ENCODE results near the gene RILPL1. TPM values are rescaled to one million over a fixed set of nuclear protein-coding genes. Genes with fewer than 3 reads are reported as not detected.
A peak's percentile ranks its signal among the peaks of the same experiment; 100 is the strongest.
"Not testable (repeated sequence)": the region's sequence is repeated elsewhere in the genome, so short reads cannot be mapped to it uniquely, and the experiment has no call there.

The RILPL1 gene, protein sequence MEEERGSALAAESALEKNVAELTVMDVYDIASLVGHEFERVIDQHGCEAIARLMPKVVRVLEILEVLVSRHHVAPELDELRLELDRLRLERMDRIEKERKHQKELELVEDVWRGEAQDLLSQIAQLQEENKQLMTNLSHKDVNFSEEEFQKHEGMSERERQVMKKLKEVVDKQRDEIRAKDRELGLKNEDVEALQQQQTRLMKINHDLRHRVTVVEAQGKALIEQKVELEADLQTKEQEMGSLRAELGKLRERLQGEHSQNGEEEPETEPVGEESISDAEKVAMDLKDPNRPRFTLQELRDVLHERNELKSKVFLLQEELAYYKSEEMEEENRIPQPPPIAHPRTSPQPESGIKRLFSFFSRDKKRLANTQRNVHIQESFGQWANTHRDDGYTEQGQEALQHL
- 10 to 100 TPM; 20.7 to 23.4 TPM for total RNA-seq
- long read RNA-seq, donor 1, transcript RILPL1-202 (7 exons, 3,932 nt) = major isoform, 21 of 25 reads
- long read RNA-seq, donor 1, partial matches to known transcripts = 1 of 25 reads
- long read RNA-seq, donor 1, other reads (novel, unspliced or antisense) = 3 of 25 reads
- long read RNA-seq, donor 2, partial matches to known transcripts = 0 of 15 reads
- long read RNA-seq, donor 2, other reads (novel, unspliced or antisense) = 9 of 15 reads

GRCh38 chr12:123533672-123534643 is at the start of gene RILPL1:
Gene RILPL1 (minus strand): TSS chr12:123533719. CDS start chr12:123533482, 237 bp downstream.
- peak; percentile 89 for DNase-seq (ENCODE audit: low spot score)
- intact Hi-C loops (cut with DNase I) = no loop called here

DNA sequence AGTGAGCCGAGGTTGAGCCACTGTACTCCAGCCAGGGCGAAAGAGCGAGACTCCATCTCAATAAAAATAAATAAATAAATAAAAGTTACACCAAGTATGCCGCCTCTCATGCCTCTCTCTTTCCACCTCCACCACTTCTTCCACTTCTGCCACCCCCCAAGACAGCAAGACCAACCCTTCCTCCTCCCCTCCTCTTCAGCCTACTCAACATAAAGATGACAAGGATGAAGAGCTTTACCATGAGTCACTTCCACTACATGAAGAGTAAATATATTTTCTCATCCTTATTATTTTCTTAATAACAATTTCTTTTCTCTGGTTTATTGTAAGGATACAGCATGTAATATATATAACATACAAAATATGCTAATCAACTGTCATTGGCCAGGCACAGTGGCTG is 47.3 kb upstream of the RILPL1 start:
- intact Hi-C loops (cut with DNase I) = no loop called here
- DNase-seq (ENCODE audit: low spot score) = no peak

- DNase-seq (ENCODE audit: low spot score); intact Hi-C loops (cut with DNase I): not testable (repeated sequence)
These were observed 45.3 kb upstream of the RILPL1 start for GRCh38 chr12:123578829-123579228.

- DNase-seq (ENCODE audit: low spot score) = no peak
- intact Hi-C loops (cut with DNase I) = no loop called here
These were observed 44.7 kb upstream of the RILPL1 start for GRCh38 chr12:123578243-123578642.

- no peak for DNase-seq (ENCODE audit: low spot score)
- intact Hi-C loops (cut with DNase I) = no loop called here
These were observed 43.1 kb upstream of the RILPL1 start for GRCh38 chr12:123576611-123577010.

- intact Hi-C loops (cut with DNase I) = no loop called here
- DNase-seq (ENCODE audit: low spot score) = no peak
These were observed 40.4 kb upstream of the RILPL1 start for GRCh38 chr12:123573870-123574269.

GRCh38 chr12:123572391-123572790 is 38.9 kb upstream of the RILPL1 start:
- intact Hi-C loops (cut with DNase I) = no loop called here
- no peak for DNase-seq (ENCODE audit: low spot score)

DNA sequence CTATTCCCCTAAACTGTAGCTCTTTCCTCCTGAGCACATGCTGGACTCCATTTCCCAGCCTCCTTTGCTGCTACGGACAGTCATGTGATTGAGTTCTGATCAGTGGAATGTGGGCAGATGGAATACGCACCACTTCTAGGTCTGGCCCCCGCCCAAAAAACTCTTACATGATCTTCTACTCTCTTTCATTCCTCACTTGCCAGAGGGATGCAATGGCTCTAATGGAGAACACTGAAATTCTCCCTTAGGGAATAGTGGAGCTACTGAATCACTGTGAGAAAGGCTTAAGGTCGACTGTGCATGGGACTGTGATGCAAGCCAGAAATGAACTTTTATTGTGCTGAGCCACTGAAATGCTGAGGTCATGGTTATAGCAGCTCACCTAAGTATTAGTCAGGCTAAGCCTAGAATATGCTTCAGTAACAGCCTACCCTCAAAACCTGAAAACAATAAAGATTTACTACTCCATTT is 37.9 kb upstream of the RILPL1 start:
- intact Hi-C loops (cut with DNase I) = loop anchor here in 1 of 2 donors (2.0 kb wide), 1 partner anchor 93 kb away; no protein-coding TSS in a partner anchor

GRCh38 chr12:123559468-123559867 is 25.9 kb upstream of the RILPL1 start:
- DNase-seq (ENCODE audit: low spot score) = no peak
- intact Hi-C loops (cut with DNase I) = no loop called here

More for the DNA sequence above, 37.9 kb upstream of the RILPL1 start:
- peak; percentile 89 for DNase-seq (ENCODE audit: low spot score)

GRCh38 chr12:123558487-123558886 is 25.0 kb upstream of the RILPL1 start:
- DNase-seq (ENCODE audit: low spot score); intact Hi-C loops (cut with DNase I): not testable (repeated sequence)

DNA sequence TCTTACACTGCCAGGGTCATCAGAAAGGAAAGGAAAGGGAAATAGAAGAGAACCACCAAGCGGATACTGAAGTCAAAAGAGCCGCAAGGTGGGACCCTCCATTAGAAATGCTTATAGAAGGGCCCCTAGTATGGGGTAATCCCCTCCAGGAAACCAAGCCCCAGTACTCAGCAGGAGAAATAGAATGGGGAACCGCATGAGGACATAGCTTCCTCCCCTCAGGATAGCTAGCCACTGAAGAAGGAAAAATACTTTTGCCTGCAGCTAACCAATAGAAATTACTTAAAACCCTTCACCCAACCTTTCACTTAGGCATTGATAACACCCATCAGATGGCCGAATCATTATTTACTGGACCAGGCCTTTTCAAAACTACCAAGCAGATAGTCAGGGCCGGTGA is 21.3 kb upstream of the RILPL1 start:
- intact Hi-C loops (cut with DNase I); DNase-seq (ENCODE audit: low spot score): not testable (repeated sequence)

GRCh38 chr12:123554136-123554535 is 20.6 kb upstream of the RILPL1 start:
- intact Hi-C loops (cut with DNase I); DNase-seq (ENCODE audit: low spot score): not testable (repeated sequence)

- intact Hi-C loops (cut with DNase I) = no loop called here
- no peak for DNase-seq (ENCODE audit: low spot score)
These were observed 17.2 kb upstream of the RILPL1 start for GRCh38 chr12:123550700-123551099.

- intact Hi-C loops (cut with DNase I) = no loop called here
These were observed 14.6 kb upstream of the RILPL1 start for GRCh38 chr12:123548107-123548506.

GRCh38 chr12:123546281-123546680 is 12.8 kb upstream of the RILPL1 start:
- no peak for DNase-seq (ENCODE audit: low spot score)
- intact Hi-C loops (cut with DNase I) = no loop called here

More at GRCh38 chr12:123548107-123548506, 14.6 kb upstream of the RILPL1 start:
- no peak for DNase-seq (ENCODE audit: low spot score)

GRCh38 chr12:123543541-123543940 is 10.0 kb upstream of the RILPL1 start:
- DNase-seq (ENCODE audit: low spot score) = no peak
- intact Hi-C loops (cut with DNase I) = no loop called here

- intact Hi-C loops (cut with DNase I) = loop anchor here in 1 of 2 donors (1.0 kb wide), 1 partner anchor 44 kb away; no protein-coding TSS in a partner anchor
- DNase-seq (ENCODE audit: low spot score) = no peak
These were observed 7.6 kb upstream of the RILPL1 start for GRCh38 chr12:123540899-123541662.

- DNase-seq (ENCODE audit: low spot score); intact Hi-C loops (cut with DNase I): not testable (repeated sequence)
These were observed 2.4 kb upstream of the RILPL1 start for GRCh38 chr12:123535952-123536351.

Measured in posterior vena cava (tissue), 2 donors.